ENCODE results near the gene KHDRBS1.

DNA sequence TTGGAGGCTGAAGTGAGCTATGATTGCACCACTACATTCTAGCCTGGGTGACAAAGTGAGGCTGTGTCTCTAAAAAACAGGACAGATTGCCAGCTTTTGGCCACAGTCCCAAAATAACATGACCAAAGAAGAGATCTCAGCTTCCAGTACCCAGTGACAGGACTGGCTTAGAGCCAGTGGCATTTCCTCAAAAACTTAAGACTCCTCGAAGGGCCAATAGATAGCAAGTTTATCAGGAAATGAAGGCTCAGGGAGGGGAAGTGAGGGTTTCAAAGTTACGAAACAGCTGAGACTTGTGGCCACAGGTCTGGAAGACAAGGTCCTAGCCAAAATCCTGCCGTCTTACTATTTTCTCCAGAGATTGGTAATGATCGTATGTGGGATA lies 52.8 kb downstream of the KHDRBS1 start:
- TF ChIP-seq TAF1 (IDR thresholded peaks at IDR 0.05; ENCODE audit: borderline replicate concordance, low read depth, low read length) (no peak), POLR2A (IDR thresholded peaks at IDR 0.05; ENCODE audit: low read depth, low read length) (no peak)
